Aortic smooth muscle cell (primary cell): Measurements from ENCODE around the gene EHF. TPM values are rescaled to one million over a fixed set of nuclear protein-coding genes. Genes with fewer than 3 reads are reported as not detected.

Experiments used
- total RNA-seq: library from RNA; depleted of rRNA; stranded (reverse); fragments of >200 nt; gene quantifications from 2 replicates; pipeline ENCODE4 v1.2.3, GENCODE V29; 2014

The EHF gene
- 0.06 and 0.53 TPM in 2 replicates for total RNA-seq

GRCh38 chr11:34620820-34621792, at the start of gene EHF:
Gene EHF, plus strand, starts transcription at chr11:34621093. Its CDS starts 21,538 bp downstream, at chr11:34642631.

Other genes with a start within 250 kb of the EHF start
- gene CAT, start 182.2 kb upstream of the EHF start, total RNA-seq: 55.5 and 73.9 TPM in 2 replicates
- not detected in 2 replicates for gene ELF5, start 107.3 kb upstream of the EHF start, total RNA-seq